Subcutaneous adipose tissue (tissue), 4 donors: ENCODE data around the gene PRKCH. TPM values are rescaled to one million over a fixed set of nuclear protein-coding genes. Genes with fewer than 3 reads are reported as not detected.

Source experiments
- total RNA-seq, 4 donors: library from RNA; depleted of rRNA; stranded (reverse); fragments of >200 nt; gene quantifications; one replicate each; pipeline ENCODE4 v1.1.0, GENCODE V29; 2016
- TF ChIP-seq, protein P1 (sequence below): fragments of 450-650 bp; IDR thresholded peaks from one replicate; pipeline ENCODE4 v1.5.1; 2016; ENCODE audit warnings: low read depth, mild to moderate bottlenecking, control low read depth, antibody characterized with exemption, moderate library complexity

PRKCH gene
- total RNA-seq, 4 donors from 2014 or later: 25.8 to 46.3 (median 36.4) TPM

DNA sequence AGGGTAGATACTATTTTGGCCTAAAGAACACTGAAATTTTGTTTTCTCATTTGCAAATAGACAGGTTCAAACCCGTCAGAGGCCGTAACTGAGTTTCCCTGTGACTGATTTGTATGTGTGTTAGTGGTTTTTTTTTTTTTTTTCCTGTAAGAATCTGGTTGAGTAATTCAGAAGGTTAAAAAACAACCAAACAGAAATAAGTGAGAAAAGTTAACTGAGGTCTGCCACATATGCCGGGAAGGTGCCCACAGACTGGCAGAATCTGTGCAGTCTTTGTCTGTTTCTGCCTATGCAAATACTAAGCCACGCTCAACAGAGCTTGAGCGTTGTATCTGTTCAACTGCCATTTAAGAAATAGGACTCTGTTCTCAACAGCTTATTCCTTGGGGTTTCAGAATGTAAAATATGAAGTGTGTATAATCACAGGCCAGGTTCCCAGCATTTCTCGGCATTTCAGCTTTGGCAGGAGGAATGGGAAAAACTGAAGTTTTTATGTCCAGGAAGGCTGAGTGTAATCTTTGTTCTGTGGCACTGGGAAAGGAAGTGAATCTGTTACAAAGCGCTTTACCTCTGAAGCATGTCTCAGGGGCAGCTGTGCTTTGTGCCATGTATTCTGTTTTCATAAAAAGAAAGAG is 181.9 kb downstream of the PRKCH start:
- TF ChIP-seq, protein P1, sequence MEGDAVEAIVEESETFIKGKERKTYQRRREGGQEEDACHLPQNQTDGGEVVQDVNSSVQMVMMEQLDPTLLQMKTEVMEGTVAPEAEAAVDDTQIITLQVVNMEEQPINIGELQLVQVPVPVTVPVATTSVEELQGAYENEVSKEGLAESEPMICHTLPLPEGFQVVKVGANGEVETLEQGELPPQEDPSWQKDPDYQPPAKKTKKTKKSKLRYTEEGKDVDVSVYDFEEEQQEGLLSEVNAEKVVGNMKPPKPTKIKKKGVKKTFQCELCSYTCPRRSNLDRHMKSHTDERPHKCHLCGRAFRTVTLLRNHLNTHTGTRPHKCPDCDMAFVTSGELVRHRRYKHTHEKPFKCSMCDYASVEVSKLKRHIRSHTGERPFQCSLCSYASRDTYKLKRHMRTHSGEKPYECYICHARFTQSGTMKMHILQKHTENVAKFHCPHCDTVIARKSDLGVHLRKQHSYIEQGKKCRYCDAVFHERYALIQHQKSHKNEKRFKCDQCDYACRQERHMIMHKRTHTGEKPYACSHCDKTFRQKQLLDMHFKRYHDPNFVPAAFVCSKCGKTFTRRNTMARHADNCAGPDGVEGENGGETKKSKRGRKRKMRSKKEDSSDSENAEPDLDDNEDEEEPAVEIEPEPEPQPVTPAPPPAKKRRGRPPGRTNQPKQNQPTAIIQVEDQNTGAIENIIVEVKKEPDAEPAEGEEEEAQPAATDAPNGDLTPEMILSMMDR: no peak

DNA sequence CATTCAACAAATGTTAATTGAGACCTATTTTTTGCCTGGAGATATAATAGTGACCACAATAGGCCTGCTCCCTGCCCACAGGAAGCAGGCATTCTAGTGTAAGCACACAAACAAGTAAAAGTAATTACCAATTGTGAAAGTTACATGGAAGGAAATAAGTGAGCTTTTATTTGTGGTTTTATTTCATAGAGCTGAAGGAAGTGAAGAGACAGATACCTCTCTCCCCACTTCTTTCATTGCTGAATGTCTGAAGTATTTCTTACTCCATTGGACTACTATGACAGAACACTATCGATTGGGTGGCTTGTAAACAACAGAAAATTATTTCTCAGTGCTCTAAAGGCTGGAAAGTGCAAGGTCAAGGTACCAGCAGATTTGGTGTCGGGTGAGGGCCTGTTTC is 183.5 kb downstream of the PRKCH start:
- TF ChIP-seq, protein P1: no peak

- TF ChIP-seq, protein P1: no peak
These were observed 184.7 kb downstream of the PRKCH start for GRCh38 chr14:61505815-61506809.

- TF ChIP-seq, protein P1: no peak
These were observed 187.1 kb downstream of the PRKCH start for GRCh38 chr14:61508526-61508925.

- TF ChIP-seq, protein P1: no peak
These were observed 189.6 kb downstream of the PRKCH start for GRCh38 chr14:61510736-61511557.

- TF ChIP-seq, protein P1: no peak
These were observed 190.2 kb downstream of the PRKCH start for GRCh38 chr14:61511558-61511948.
